ENCODE data around the gene LUC7L2.

DNA sequence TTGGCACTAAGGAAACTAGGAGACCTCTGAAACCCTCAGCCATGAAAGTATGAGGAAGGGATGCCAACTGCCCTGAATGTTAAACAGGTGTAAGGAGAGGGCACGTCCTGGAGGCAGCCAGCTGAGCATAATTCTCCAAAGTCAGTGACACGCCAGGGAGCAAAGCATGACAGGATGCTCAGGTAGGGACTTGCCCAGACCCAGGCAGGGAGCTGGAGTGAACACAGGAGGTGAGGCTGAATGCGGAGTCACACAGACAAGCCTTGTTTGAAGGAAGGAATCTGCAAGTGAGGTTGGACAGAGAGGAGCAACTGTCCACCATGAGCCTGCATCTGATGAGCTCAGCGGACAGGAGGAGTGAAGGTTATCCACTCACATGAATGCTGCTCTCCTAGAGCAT is 82.3 kb downstream of the LUC7L2 start:
- TF ChIP-seq, protein P1, sequence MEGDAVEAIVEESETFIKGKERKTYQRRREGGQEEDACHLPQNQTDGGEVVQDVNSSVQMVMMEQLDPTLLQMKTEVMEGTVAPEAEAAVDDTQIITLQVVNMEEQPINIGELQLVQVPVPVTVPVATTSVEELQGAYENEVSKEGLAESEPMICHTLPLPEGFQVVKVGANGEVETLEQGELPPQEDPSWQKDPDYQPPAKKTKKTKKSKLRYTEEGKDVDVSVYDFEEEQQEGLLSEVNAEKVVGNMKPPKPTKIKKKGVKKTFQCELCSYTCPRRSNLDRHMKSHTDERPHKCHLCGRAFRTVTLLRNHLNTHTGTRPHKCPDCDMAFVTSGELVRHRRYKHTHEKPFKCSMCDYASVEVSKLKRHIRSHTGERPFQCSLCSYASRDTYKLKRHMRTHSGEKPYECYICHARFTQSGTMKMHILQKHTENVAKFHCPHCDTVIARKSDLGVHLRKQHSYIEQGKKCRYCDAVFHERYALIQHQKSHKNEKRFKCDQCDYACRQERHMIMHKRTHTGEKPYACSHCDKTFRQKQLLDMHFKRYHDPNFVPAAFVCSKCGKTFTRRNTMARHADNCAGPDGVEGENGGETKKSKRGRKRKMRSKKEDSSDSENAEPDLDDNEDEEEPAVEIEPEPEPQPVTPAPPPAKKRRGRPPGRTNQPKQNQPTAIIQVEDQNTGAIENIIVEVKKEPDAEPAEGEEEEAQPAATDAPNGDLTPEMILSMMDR (IDR thresholded peaks at IDR 0.05; ENCODE audit: insufficient read depth, low read depth, low read length): no peak
- TF ChIP-seq EZH2 (IDR thresholded peaks at IDR 0.05; ENCODE audit: insufficient read depth, low read length): no peak
